HG03565 (cell line): ENCODE measurements around the gene MPPED1.

Experiments
- ATAC-seq: cut with Tn5 transposase; IDR thresholded peaks from one replicate; pipeline ENCODE4 v1.9.1; 2021; ENCODE audit warnings: mild to moderate bottlenecking, moderate library complexity; ENCODE audit not compliant: unreplicated experiment

The MPPED1 gene

DNA sequence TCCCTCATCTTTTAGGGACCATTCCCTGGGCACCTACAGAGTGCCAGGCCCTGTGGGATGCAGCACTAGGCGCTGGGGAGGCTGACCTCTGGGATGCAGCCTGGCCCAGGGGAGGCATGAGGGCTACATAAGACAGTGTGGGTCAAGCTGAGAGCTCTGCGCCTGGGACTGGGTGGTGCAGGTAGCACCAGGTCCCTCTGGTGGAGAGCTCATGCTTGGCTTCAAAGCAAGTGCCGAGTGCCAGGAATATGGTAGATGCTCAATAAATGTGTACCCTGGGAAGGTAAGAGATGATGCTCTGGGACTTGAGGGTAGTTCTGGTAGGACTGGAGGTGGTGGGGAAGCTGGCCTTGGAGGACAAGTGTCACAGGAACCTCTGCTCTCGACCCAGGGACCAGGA lies 2.0 kb upstream of the MPPED1 start:
- no peak for ATAC-seq

DNA sequence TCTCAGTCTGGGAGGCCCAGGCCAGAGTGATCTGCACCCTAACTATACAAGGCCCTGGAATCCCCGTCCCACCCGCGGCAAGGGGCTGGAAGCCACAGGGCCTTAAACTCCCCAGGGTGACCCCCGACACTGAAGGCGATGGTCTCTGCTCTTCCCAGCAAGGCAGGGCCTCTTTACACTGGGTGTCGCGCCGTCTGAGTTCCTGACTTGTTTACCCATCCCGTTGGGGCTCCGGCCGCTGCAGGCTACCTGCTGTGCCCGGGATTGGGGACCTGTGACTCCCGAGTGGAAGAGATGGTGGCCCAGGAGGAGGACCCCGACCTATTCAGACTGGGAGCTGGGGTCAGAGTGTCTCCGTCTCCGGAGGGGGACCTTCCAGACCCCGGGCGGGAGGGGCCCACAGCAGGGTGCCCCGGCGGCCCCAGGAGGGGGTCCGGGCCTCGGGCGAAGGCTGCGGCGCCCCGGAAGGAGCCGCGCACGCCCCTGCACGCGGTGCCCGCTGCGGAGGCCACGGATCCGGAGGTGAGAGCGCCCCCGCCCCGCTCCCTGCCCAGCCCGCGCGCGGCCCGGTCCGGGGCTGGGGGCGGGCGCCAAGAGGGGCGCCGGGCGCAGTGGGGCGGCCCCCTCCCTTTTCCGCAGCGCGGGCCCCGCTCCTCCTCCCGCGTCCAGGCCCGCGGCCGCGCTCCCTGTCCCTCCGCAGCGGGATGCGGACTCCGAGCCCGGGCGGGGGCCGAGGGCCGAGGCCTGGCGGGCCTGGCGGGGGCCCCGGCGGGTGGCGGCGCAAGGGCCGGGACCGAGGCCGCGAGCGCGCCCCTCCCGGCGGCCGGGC lies 560 bp upstream of the MPPED1 start:
- ATAC-seq, result no peak

- no peak for ATAC-seq
These were observed 1.3 kb downstream of the MPPED1 start for GRCh38 chr22:43412808-43413795.

DNA sequence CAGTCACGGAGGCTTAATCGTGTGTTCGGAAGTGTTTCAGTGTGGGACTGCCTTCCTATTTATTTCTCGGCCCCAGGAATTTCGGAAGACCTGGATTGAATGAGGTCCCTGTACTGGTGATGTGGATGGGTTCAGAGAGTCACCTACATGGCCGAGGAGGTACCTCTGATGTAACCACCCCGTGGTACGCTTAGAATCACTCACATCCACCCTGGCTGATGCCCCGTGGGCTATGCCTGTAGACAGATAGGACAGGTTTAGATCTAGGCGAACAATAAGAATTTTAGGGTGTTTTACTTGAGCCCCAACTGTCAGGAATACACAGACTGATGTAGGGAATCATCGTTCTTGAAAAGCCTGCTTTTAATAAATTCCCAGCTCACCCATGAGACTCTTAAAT lies 2.0 kb downstream of the MPPED1 start:
- no peak for ATAC-seq

GRCh38 chr22:43415681-43416080 lies 3.9 kb downstream of the MPPED1 start:
- ATAC-seq, result no peak

DNA sequence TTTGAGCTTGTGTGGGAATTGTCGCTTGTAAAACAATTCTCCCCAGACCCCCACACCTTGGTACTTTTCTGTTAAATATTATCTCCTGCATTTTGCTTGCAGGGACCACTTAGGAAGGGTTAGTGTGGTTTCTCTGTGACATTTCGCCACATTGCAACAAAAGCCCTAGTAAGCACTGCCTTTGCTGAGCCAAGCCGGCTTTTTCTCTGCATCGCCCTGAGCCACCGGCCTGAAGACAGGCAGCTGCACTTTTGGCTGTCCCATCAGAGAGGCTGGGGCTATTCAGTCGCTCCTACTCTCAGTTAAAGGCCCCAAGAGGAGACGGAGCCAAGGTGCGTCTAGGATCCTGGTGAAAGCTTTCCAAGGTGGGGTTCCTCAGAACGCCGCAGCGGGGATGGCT lies 5.7 kb downstream of the MPPED1 start:
- ATAC-seq, result no peak

DNA sequence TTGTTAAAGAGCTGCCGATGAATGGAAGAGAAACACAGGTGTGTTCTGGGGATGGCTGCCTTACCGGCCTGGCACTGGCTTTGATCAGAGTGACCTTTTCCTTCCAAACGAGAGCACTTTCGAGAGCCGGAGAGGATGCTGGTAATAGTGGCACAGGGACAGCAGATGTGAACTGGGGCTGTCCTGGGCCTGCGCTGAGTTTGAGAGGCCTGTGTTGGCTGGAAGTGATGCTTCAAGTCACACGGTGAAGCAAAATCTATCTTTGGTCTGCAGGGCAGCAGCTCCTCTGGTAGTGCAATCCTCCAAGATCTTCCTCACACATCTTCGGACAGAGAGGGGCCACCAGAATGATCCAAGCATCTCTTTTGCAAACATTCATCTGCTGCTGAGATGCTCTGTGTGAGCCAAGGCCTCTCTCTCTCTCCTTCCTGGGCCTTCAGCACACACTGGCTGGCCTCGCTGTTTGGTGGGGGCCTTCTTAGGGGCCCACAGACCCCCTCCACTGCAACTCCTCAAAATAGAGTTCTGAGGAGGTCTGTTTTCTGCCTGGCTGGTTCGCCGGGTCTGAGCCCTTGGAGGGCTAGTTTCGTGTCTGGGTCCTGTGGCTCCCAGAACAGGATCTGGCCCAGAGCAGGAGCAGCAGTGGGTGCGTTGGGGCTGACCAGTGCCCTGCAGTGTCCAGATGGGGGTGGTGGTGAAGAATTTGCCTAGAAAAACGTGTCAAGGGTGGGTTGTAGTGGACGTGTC lies 6.4 kb downstream of the MPPED1 start:
- no peak for ATAC-seq

GRCh38 chr22:43419371-43420080 lies 7.7 kb downstream of the MPPED1 start:
- ATAC-seq, result no peak

- no peak for ATAC-seq
These were observed 9.3 kb downstream of the MPPED1 start for GRCh38 chr22:43421046-43421665.

DNA sequence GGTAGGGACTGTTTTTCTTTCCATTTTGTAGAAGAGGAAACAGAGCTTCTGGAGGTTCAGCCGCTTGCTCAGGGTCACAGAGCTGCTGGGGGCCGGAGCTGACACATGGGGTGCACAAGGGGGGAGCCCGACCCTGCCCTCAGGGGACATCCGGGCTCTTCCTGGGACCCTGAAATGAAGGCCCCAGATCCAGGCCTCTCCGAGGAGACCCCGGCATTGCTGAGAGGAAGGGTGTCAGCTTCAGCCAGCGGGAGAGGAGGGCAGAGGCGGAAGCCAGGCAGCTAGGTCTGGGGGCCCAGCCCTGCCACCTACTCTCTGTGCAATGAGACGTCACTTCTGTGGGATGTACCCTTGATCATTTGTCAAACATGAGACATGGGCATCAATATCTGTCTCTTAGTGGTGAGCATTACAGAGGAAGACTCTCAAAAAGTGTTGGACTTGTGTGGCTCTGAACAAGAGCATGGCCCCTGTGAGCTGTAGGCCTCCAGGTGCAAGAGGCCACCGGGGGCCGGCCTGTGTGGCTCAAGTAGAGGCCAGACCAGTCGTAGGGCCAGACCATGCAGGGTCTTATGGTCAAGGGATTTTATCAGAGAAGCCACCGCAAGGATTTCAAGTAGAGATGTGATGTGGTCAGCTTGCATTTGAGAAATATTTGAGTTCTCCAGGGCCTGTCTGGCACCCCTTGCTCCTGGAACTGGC lies 10.3 kb downstream of the MPPED1 start:
- no peak for ATAC-seq

- no peak for ATAC-seq
These were observed 11.2 kb downstream of the MPPED1 start for GRCh38 chr22:43423046-43423445.

DNA sequence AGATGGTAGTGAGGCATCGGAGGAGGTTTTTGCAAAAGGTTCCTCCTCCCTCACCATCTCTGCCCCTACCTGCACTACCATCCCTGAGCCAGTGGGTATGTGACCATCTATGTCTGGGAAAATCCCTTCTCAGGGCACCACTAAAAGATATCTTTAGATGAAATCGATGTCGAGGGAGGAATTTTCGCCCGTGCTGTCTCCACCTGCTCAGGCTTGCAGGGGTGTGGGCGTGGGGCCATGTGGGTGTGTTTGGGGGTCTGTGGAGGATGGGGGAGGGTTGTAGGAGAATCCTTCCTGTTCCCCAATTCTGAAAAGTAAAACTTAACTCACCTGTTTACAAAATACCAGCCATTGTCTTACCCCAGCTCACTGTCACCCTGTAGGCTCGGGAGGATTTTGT lies 12.4 kb downstream of the MPPED1 start:
- no peak for ATAC-seq

GRCh38 chr22:43424666-43425630 lies 13.1 kb downstream of the MPPED1 start:
- ATAC-seq, result no peak

DNA sequence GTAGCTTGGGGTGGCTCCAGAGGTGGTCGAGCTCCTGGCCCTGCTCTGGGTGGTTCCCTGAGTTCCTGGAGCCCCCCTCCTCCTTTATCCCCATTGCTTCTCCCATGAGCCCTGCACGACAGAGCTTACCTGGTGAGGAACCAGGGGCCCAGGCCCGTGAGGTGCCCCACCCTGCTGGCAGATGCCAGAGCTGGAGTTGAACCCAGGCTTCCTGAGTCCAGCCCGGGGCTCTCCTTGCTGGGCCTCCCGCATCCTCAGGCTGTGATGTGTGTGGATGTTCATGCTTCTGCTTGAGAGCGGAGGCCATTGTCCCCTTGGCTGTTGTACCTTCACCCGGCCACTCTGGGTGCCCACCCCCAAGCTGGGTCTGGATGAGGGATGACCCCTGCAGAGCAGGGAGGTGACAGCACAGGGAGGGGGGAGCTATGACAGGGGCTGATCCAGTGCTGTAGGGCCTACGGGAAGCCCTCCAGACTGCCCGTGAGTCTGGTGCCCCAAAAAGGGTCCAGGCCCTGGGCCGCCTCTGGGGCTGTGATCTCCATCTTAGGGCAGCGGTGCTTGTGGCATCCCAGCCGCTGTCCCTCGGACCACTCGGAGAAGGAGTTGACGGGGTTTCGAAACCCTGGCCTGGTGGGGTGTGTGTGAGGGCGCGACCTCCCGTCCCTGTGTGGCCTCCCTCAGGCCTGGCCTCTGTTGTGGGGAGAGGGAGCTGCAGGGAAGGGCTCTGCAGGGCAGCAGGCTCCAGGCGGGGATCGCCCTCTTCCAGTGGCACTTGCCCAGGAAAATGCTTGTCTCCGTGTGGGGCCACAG lies 14.4 kb downstream of the MPPED1 start:
- no peak for ATAC-seq

- ATAC-seq, result no peak
These were observed 15.0 kb downstream of the MPPED1 start for GRCh38 chr22:43426816-43427215.

- ATAC-seq, result no peak
These were observed 15.6 kb downstream of the MPPED1 start for GRCh38 chr22:43427296-43428004.

DNA sequence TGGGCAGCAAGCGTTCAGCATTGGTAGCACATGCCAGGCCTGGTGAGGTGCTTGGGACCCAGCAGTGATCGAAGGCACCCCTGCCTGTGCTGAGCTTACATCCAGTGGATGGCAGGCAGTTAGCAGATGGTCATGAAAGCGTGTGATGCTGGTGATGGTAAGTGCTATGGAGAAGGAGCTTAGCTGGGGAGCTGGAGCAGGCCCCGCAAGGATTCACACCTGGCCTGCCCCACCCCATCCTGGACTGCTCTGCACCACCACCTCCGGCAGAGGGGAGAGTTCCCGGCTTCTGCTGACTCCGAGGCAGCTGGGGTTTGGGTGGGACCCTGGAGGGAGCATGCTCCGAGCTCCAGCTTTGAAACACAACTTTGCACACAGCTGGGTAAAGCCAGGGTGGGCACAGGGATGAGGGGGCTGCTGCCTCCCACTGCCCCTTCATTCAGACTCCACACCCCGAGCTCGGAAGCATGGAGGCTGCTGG lies 16.2 kb downstream of the MPPED1 start:
- no peak for ATAC-seq
